MCF 10A (cell line): ENCODE data around the gene TUBGCP5. TPM values are rescaled to one million over a fixed set of nuclear protein-coding genes. Genes with fewer than 3 reads are reported as not detected.
"Not testable (repeated sequence)": the region's sequence is repeated elsewhere in the genome, so short reads cannot be mapped to it uniquely, and the experiment has no call there.

Source experiments
- BruUV-seq: library from RNA; stranded (reverse); fragments of 400-500 nt; replicated peaks from 2 replicates; lab custom pipeline; 2021; lab: Mats Ljungman, UMichigan
- CTCF ChIA-PET: fragments of 300-600 bp; sonication (Branson Sonifier 250); formaldehyde crosslinking; extraction: SDS; loops from one replicate; lab custom pipeline; 2021; ENCODE audit warnings: antibody characterized with exemption, inconsistent platforms; lab: Yijun Ruan, JAX
- POLR2A ChIA-PET: fragments of 300-600, 350-650 bp; sonication (Branson Sonifier 250); formaldehyde crosslinking; extraction: SDS; loops from one replicate; lab custom pipeline; 2020; ENCODE audit warnings: antibody characterized with exemption, inconsistent platforms; lab: Yijun Ruan, JAX
- DNase-seq: peaks from one replicate; pipeline ENCODE4 v3.0.0-alpha.2; 2018; ENCODE audit not compliant: unreplicated experiment
- H3K27ac Mint-ChIP-seq: one replicate; pipeline ENCODE4 v1.8.0; 2022; ENCODE audit warnings: mild to moderate bottlenecking, low read depth, mixed read lengths; ENCODE audit not compliant: unreplicated experiment
- H3K27me3 Mint-ChIP-seq: one replicate; pipeline ENCODE4 v1.8.0; 2022; ENCODE audit warnings: mixed read lengths; ENCODE audit not compliant: insufficient read depth, unreplicated experiment
- H3K36me3 Mint-ChIP-seq: one replicate; pipeline ENCODE4 v1.8.0; 2022; ENCODE audit warnings: mild to moderate bottlenecking, moderate library complexity, mixed read lengths; ENCODE audit not compliant: insufficient read depth, unreplicated experiment
- H3K4me1 Mint-ChIP-seq: one replicate; pipeline ENCODE4 v1.8.0; 2022; ENCODE audit warnings: mixed read lengths; ENCODE audit not compliant: insufficient read depth, unreplicated experiment
- H3K4me3 Mint-ChIP-seq: one replicate; pipeline ENCODE4 v1.8.0; 2022; ENCODE audit warnings: mild to moderate bottlenecking, moderate library complexity, mixed read lengths; ENCODE audit not compliant: unreplicated experiment
- H3K9me3 Mint-ChIP-seq: one replicate; pipeline ENCODE4 v1.8.0; 2022; ENCODE audit warnings: mixed read lengths; ENCODE audit not compliant: unreplicated experiment
- intact Hi-C: fragments of 100-400 bp; cut with micrococcal nuclease; formaldehyde crosslinking; loops from 2 replicates; pipeline ENCODE4 v1.14.1; 2022
- total RNA-seq: library from RNA; stranded (reverse); gene quantifications from 2 replicates; pipeline ENCODE4 v1.2.3, GENCODE V29; 2022
- TF ChIP-seq, protein P1 (sequence below): fragments of 200-600 bp; IDR thresholded peaks from one replicate; pipeline ENCODE4 v1.8.0; 2022; ENCODE audit warnings: antibody characterized with exemption, mild to moderate bottlenecking; ENCODE audit not compliant: unreplicated experiment

TUBGCP5 gene
- total RNA-seq, 1 experiment from 2014 or later = 15.7 TPM

DNA sequence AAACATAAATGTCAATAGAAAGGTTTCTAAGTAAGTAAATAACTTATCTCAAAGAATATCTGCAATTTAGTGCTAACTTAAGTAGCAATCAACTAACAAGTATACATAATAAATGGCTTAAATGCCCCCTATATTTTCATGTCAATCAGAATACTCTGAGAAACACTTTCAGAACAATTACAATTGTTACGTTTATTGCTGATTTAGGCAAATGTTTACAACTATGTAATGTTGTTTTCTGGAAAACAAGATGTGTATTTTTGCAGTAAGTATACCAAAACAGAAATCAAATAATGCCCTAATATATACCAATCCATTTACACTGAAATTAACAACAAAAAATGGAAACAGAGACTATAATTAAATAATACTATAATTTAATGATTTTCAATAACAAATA is 13.2 kb downstream of the TUBGCP5 start:
- H3K4me1 Mint-ChIP-seq = no peaks in the 10 kb centered on the region
- BruUV-seq = no TSS peak
- CTCF ChIA-PET = interaction anchor here (2.4 kb wide), 1 partner anchor 10 kb away, joined by 13 read pairs; no protein-coding TSS in a partner anchor
- POLR2A ChIA-PET = no interaction called here
- H3K27ac Mint-ChIP-seq = no peak overlapping the region
- DNase-seq = no peak
- H3K9me3 Mint-ChIP-seq = no peaks in the 10 kb centered on the region
- no peak overlapping the region for H3K4me3 Mint-ChIP-seq
- no peaks in the 10 kb centered on the region for H3K27me3 Mint-ChIP-seq
- TF ChIP-seq, protein P1, sequence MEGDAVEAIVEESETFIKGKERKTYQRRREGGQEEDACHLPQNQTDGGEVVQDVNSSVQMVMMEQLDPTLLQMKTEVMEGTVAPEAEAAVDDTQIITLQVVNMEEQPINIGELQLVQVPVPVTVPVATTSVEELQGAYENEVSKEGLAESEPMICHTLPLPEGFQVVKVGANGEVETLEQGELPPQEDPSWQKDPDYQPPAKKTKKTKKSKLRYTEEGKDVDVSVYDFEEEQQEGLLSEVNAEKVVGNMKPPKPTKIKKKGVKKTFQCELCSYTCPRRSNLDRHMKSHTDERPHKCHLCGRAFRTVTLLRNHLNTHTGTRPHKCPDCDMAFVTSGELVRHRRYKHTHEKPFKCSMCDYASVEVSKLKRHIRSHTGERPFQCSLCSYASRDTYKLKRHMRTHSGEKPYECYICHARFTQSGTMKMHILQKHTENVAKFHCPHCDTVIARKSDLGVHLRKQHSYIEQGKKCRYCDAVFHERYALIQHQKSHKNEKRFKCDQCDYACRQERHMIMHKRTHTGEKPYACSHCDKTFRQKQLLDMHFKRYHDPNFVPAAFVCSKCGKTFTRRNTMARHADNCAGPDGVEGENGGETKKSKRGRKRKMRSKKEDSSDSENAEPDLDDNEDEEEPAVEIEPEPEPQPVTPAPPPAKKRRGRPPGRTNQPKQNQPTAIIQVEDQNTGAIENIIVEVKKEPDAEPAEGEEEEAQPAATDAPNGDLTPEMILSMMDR = no peak
- intact Hi-C loops = no loop called here
- H3K36me3 Mint-ChIP-seq = peaks cover 100% of the 10 kb centered on the region

DNA sequence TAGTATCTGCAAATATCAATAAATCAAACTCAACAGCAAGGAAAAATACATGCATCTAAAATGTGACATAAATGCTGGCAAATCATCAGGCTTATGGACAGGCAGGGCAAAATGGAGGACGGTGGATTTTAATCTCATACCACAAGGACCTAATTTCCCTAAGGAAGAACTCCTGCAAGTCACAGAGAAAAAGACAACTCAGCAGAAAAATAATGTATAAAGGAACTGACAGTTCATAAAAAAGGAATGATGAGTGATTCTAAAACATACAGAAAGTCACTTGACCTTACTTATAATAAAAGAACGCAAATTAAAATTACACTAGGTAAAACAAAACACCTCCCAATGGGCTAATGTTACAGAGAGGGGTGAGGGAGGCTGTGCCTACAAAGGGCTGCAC is 17.2 kb downstream of the TUBGCP5 start:
- no peaks in the 10 kb centered on the region for H3K4me1 Mint-ChIP-seq
- TF ChIP-seq, protein P1 = no peak
- no peak overlapping the region for H3K27ac Mint-ChIP-seq
- no peak overlapping the region for H3K4me3 Mint-ChIP-seq
- H3K9me3 Mint-ChIP-seq = no peaks in the 10 kb centered on the region
- POLR2A ChIA-PET = interaction anchor here (1.1 kb wide), 1 partner anchor 15 kb away, joined by 3 read pairs; no protein-coding TSS in a partner anchor
- H3K27me3 Mint-ChIP-seq = no peaks in the 10 kb centered on the region
- no TSS peak for BruUV-seq
- intact Hi-C loops = no loop called here
- DNase-seq = no peak
- CTCF ChIA-PET = interaction anchor here (5.7 kb wide), 1 partner anchor 15 kb away, joined by 36 read pairs; the partner anchor contains the start of gene TUBGCP5
- H3K36me3 Mint-ChIP-seq = peaks cover 100% of the 10 kb centered on the region

DNA sequence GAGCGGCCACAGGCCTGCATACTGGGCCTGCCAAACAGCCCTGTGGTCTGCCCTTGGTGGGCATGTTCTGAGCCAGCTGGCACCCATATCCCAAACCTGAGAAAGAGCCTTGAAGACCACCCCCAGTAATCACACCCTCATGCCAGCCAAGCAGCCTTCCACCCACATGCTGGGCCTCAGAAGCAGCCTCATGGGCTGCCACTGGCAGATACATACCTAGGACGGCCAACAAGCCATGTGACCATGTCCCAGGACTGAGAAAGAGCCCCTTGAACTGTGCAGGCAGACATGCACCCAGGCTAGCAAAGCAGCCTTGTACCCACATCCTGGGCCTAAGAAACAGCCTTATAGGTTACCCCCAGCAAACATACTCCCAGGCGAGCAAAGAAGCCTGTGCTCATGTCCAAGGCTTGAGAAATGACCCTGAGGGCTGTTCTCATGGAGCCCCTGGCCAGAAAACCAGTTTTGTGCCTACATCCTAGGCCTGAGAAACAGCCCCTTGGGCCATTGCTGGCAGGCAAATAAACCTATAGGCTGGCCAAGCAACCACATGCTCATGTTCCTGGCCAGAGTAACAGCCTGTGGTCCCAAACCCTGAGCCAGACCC is 24.9 kb downstream of the TUBGCP5 start:
- Mint-ChIP-seq H3K27me3 (no peaks in the 10 kb centered on the region), H3K9me3 (no peaks in the 10 kb centered on the region), H3K4me3 (no peak overlapping the region), H3K36me3 (peaks cover 68% of the 10 kb centered on the region), H3K27ac (no peak overlapping the region), H3K4me1 (no peaks in the 10 kb centered on the region)
- TF ChIP-seq, protein P1 = no peak
- no TSS peak for BruUV-seq
- POLR2A ChIA-PET = no interaction called here
- CTCF ChIA-PET = no interaction called here
- DNase-seq = no peak
- intact Hi-C loops = no loop called here

DNA sequence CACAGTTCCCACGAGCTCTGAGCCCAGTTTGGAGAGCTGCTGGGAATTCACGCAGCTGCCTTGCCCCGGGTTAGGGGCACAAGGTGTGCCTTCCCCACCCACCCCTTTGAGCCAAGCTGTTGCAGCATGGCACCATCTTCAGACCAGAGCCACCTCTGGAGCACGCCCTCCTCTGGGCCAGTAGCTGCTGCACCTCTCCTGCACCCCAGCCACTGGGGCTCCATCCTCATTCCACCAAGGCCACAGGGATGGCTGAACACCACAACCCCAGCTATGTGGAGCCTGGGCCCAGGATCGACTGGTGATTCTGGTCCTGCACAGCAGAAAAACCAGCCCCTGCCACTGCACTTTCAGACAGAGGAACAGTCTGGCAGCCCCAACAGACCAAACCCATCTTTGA is 25.7 kb downstream of the TUBGCP5 start:
- Mint-ChIP-seq H3K4me3 (no peak overlapping the region), H3K36me3 (peaks cover 68% of the 10 kb centered on the region), H3K4me1 (no peaks in the 10 kb centered on the region), H3K9me3 (no peaks in the 10 kb centered on the region), H3K27me3 (no peaks in the 10 kb centered on the region), H3K27ac (no peak overlapping the region)
- CTCF ChIA-PET = no interaction called here
- POLR2A ChIA-PET = no interaction called here
- TF ChIP-seq, protein P1 = no peak
- no peak for DNase-seq
- BruUV-seq = no TSS peak
- intact Hi-C loops = no loop called here

DNA sequence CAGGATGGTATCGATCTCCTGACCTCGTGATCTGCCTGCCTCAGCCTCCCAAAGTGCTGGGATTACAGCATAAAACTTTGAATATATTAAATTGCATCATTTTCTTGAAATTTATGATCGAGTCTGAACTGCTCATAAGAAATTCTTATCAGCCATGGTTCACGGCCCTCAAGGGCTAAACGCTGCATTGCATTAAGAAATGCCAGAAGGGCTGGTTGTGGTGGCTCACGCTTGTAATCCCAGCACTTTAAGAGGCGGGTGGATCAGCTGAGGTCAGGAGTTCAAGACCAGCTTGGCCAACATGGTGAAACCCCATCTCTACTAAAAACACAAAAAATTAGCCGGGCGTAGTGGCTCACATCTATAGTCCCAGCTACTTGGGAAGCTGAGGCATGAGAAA is 26.8 kb downstream of the TUBGCP5 start:
- H3K4me3 Mint-ChIP-seq, POLR2A ChIA-PET, DNase-seq, H3K27ac Mint-ChIP-seq, H3K27me3 Mint-ChIP-seq, H3K4me1 Mint-ChIP-seq, H3K9me3 Mint-ChIP-seq, intact Hi-C loops, BruUV-seq: not testable (repeated sequence)
- peaks cover 68% of the 10 kb centered on the region for H3K36me3 Mint-ChIP-seq
- CTCF ChIA-PET = interaction anchor here (0.7 kb wide), 1 partner anchor 9 kb away, joined by 5 read pairs; no protein-coding TSS in a partner anchor
